HG02943 (cell line): ENCODE measurements around the gene MEIS2.

ENCODE experiments used
- ATAC-seq: cut with Tn5 transposase; IDR thresholded peaks from one replicate; pipeline ENCODE4 v1.9.1; 2021; ENCODE audit warnings: mild to moderate bottlenecking, low read depth, moderate library complexity; ENCODE audit not compliant: unreplicated experiment

The MEIS2 gene

DNA sequence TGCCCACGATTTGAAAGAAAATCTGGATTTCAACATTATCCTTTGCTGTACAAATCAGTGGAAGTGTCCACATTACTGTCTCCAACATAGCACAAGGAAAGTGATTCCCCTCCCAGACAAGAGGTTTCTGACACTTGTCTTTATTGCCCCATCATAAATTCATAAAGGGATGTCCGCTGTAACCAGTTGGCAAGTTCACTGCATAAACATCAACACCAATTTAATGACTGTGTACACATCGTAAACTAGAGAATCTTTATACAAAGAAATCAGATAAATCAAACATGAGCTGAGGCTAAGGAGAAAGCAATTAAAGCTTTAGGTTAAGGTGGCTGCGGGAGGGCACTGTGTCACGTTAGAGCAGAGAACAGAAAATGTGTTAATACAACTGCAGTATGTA is 129.8 kb downstream of the MEIS2 start:
- no peak for ATAC-seq

DNA sequence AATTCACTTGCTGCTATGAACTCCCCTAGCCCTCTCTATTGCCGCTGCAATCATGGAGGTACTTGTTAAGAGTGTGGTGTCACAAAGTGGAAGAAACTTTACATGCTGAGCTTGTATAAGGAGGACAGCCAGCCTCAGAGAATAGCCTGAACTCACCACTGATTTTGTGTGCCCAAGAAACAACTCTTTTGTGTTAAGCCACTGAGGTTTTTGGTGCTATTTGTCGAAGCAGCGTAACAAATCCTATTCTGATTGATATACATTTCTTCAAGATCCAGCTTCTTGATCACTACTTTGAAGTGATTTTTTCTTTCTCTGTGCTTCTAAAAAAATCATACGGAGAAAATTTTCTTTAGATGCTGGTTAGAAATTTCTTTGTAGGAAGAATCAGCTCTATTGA is 132.4 kb downstream of the MEIS2 start:
- ATAC-seq: no peak

DNA sequence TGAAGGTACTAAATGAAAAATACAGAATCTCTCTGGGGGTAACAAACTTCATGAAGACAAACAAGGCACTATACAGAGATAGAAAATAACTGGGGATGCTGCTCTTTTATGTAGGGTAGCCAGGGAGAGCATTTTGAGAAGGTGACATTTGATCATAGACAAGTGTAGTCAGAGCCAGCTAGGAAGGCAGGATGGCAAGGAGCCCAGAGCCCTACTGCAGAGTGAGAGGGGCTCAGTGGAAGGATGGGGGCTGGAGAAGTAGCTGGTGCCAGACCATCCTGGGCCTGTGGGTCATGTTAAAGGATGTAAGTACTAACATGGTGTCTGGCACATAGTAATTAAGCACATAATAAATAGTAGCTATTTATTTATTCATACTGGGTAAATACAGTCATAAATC is 133.6 kb downstream of the MEIS2 start:
- no peak for ATAC-seq

DNA sequence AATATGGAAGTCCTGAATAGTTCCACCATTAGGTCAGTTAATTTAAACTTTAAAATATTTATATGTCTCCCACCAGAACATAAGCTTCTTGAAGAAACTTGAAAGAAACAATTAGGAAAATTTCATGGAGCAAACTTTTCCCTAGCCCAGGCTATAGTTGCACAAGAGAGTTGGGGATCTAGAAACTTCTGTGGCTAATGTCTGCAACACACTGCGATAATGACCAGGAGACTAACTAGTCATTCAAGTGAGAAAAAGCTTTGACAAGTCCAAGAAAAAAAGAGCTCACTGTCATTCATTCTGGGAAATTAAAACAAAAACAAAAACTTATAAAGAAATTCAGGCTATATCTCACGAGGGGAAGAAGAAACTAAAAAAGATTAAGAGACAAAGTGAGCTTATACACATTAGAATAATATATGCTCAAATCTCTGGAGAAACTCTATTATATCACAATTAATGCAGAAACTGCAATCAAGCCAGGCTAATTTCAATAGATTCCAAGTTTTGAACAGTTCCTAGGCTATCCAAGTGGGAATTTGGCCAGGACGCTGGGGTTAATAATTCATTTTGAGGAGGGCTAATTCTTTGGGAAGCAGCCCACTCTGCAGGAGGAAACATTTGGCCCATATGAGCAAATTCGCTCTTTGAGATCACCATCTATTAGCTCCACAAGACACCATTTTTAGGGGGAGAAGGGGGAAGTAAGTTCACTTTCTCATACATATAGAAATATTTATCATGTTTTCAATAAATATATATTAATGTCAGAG is 134.6 kb downstream of the MEIS2 start:
- ATAC-seq: no peak

DNA sequence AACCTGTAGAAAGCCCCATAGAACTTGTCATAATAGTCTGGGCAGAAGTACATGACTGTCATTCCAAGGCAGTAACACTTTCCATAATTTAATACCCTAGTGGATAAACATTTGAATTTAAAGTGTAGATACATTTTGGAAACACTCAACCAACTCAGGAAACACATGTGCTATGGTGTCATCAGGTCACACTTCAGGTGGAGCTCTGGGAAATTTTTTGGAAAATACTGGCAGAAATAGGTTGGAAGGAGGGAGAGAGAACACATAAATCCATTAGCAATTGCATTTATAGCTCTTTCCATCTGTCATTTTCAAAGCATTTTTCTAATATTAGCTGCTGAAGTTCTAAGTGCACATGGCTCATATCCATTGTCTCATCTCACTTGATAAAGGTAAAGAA is 135.7 kb downstream of the MEIS2 start:
- ATAC-seq: no peak

DNA sequence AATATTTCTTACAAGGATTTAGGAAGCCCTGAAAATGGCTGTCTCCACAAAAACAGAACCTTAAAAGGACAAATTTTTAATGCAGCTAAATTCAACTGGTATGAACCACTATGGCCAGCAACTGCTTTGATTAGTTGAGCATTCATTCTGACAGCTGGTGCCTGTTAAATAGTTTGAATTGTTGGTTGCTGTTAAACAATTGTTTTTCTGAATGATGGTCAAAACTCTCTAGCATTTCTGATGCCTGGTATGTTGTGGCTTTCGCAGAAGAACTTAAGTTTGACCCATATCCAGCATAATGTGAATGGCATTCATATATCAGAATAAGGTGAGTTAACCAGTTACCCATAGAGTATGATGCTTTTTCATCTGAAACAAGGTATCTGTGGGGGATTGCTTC is 138.4 kb downstream of the MEIS2 start:
- no peak for ATAC-seq

DNA sequence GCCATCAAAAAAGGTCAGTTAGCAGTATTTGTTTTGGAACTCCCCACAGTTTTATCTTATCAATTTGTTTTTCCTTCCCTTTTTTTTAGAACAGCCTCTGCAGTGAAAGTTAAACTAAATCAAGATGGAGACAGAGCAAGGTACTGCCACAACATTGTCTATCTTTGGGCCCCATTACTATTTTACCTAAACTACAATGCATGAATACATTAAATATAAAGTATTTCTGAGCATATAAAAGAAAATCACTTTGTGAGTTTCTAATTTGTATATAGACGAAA is 139.5 kb downstream of the MEIS2 start:
- ATAC-seq: no peak

DNA sequence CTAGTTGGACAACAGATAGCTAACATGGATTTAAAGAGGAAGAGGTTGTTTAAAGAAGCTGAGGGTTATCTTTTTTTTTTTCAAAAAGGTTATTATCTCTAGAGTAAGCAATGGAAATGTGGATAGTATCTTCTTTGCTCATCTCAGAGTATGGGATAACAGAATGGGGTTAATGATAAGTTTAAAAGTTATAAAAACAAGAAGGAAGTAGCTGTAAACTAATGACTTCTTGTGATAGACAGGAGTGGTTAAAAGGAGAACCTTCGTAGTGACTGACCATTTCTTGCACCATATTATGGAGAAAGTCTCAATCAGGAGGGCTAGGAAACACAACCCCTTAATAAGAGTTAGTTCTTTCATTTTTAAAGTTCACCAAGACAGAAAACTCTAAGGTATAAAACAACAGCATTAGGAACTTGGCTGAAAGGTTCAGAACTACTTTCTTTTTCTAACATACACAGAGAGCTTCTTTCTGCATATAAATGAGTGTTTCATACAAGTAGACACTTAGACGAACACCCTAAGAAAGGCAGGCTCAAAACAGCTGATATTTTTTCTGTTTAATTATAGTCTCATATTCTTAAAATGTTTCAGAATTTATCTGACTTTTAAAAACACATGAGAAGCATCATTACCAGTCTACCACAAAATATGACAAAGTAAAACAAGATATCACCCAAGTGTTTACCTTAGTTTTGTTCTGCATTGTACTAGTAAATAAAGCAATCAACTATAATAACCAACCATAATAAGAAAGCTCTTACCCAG is 140.0 kb downstream of the MEIS2 start:
- no peak for ATAC-seq

DNA sequence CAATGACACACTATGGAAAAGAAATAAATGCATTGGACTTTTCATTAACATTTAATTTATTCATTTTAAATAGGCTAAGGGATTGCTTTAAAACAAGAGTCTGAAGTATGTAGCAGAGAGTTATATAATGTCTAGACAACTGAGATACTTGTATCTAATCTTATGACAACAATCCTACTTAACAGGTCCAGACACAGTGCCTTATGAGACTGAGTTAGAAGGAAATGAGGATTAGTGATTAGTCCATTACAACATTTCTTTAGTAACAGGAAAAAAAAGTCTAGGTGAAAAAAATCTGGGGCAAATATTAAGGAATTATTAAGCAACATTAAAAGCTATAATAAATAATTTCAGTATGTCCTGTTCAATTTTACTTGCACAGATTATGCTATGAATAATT is 140.6 kb downstream of the MEIS2 start:
- no peak for ATAC-seq

DNA sequence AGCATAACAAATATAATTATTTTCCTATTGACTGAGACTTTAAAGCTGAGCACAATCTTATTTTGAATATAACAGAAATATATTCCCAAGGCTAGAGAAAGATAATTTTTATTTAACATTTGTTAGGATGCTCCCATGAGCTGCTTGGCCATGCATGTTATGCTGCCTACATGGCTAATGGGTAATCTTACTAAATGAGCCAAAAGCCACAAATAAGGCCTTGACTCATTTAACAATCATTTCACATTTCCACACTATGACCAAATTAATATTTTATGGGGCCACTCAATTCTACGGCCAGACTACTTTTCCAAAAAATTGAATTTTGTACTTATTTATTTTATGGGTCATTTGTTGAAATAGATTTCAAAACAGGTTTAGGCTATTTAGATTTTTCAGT is 141.7 kb downstream of the MEIS2 start:
- no peak for ATAC-seq

DNA sequence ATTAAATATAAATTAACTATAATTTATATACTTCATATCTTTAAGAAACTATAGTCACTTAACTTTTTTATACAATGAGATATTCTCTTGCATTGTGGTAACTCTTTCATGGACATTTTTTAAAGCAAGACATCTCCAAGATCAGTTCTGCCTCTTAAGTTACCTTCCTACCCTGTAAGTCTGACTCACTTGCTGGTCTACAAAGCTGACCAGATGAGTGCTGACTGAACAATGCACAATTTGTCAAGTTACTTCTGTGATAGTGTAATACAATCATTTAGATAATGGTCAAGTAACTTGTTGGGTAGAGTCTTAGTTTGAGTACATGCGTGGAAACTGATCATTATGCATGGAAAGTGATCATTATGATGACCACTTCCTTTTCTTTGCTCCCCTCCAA is 145.9 kb downstream of the MEIS2 start:
- no peak for ATAC-seq

DNA sequence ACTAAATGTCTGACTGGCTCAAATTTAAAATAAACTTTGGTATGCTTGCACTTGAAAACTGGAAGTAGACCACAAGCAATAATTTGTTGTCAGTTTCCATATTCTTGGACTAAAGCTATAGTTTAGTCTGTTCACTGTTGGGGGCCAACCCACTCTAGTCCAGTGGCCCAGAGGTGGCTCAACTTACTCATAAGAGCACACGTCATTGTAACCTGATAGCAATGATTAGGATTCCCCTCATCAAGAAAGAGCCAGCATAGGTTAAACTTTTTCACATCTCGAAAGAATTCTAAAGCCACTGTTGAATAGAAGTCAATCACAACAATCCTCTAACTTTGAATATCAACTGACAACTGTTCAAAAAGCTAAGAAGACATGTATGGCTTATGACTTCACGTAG is 147.0 kb downstream of the MEIS2 start:
- ATAC-seq: no peak

DNA sequence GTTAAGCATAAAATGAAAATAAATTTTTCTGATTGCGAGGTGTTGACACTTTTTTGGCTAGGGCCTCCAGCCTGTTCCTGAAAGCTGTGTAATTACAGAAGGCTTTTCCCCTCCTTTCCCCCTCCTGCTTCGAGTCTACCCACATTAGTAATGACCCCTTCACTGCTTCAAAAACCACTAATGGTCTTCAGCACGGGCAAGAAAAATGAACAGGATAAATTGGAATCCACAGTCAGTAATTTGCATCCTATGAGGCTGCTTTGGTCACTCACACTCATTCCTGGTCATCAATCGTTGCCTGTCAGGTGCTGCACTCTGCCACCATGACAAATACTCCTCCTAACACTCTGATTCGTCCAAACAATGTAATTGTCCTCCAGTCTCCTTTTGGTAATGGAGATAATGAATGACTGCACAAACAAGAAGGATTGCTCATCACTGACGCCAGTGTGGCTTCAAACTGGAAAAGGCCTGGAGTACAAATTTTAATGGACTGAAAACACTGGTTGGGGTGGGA is 148.6 kb downstream of the MEIS2 start:
- ATAC-seq: no peak

DNA sequence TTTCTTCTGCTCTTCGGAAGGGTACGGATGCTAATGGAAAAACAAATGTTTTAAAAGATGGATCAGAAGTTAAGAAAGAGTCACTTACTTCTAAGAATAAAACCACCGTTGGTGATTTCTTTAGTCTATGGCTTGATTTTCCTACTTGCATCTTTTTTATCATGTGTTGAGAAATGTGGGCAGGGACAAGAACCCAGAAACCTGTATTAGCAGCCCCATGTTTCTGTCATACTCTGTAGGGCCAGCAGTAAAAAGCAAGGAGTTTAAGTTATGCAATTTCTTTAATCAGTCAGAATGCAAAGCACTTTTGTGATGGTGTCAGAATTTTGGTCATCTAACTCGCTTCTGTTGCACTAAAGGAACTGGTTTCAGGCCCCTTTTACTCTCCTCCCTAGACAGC is 150.0 kb downstream of the MEIS2 start:
- no peak for ATAC-seq

DNA sequence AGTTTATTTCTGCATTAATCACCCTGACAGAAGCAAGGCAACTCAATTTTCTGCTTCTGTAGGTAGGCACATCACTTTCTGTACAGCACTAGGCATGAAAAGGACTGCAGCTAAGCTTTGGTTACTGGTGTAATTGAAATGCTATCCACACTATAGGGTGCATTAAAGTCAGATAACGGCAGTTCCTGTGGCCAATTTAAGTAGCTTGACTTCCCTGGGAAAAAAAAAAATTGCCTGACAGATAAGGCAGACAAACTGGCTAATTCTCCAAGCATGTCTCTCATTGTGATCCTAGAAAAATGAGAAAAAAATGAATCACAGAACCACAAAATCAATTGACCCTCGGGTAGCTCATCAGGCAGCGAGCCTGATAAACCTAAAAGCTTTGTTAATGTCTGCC is 151.4 kb downstream of the MEIS2 start:
- no peak for ATAC-seq

DNA sequence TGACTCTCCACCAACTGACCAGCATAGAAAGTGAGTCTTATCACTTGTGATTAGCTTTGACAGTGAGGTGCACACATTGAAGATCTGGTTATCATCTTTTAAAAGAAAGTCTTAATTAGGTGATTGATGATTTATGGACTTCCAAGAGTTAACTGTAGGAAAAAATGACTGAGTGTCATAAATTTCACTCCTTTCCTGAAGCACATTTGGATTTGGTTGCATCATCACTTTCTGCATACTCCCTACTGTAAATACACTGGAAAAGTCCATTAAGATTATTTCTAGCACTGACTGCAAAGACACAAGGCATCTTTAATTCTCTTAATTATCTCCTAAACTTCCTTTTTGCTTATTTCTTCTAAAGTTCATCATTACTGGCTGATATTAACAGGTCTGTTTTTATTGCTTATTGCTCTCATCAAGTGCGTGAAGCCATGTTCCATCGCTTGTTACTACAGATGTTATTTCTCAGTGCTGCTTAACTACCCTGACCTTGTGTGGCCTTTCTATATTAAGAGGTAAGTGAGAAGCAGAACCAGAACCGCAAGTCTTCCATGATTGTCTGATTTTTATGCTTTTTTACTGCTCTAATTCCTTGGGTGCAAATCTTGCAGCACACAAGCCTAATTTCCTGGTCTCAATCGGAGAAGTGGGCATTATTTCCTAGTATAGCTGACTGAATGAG is 153.2 kb downstream of the MEIS2 start:
- no peak for ATAC-seq

DNA sequence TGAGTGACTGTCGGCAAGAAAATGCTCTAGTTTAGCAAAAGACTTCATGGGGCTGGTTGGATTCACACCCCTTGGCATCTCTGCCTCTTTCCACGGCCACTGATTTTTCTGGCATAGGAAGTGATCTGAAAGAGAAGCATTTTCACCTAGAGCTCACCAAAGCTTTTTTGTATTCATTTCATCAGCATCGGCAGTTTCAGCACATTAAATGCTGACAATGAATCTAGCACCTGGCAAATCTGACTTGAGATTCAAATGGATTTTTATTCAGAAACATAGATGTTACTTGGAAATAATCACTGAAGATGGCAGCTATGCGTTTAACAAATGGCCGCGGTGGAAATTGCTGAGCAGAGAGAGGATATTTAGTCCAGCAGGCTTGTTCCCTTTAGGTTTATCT is 155.9 kb downstream of the MEIS2 start:
- no peak for ATAC-seq

DNA sequence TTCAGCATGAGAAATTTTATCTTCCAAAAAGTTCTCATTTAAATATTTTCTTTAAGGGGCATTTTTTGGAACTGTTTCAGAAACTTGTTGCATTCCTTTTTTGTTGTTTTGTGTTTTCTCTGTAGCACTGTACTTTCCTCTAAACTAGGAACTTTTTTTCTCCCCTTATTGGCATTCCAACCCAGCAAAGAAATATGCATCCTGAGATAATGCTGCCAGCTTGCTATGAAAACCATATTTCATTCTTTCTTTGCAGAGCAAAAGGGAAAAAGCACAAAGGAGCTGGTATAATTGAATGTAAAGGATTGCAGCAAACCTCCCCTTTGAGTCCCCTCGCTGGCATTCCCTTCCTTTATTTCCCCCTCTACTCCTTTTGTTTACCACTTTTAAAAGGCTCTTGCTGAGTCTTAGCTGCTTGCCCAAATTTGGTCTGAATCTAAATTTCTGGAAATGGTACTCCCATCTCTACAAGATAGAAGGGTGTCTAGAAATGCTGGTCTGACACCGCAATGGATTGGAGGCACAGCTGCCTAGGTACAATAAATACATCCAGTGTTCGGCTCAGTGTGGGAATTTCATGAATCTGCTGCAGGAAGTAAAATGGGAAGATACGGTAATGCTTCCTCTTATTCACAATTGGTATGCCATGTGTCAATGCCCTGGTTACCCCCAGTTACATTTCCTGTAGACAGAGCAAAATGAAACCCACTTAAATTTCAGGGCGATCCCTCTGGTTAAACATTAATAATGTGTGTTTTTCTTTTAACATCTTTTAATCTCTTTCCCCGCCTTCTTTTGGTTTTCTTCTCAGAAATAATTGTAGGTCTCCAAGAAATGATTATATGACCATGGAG is 156.6 kb downstream of the MEIS2 start:
- ATAC-seq: no peak

DNA sequence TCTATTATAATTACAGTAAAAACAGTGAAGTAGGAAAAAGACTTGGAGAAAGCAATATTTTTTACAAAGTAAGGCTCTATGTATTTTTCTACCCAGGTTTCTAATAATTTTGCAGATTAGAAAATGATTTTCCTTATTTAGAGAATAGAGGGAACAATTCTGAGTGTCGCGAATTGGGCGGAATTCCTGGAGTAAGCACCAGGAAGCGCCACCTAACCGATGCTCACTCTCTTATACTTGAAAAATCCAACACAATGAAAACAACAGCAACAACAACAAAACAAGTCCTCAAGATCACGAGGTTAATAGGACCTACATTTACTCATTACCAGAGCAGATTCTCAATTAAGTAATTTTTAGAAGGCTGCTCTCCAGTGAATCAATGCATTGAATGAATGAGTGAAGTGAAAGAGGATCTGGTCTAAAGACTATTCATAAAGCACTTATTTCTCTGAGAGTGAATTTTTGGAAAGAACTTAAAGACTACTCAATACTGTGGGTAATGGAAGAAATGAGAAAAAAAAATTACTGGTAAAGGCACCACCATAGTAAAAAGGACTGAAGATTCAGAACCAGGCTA is 158.0 kb downstream of the MEIS2 start:
- ATAC-seq: no peak

DNA sequence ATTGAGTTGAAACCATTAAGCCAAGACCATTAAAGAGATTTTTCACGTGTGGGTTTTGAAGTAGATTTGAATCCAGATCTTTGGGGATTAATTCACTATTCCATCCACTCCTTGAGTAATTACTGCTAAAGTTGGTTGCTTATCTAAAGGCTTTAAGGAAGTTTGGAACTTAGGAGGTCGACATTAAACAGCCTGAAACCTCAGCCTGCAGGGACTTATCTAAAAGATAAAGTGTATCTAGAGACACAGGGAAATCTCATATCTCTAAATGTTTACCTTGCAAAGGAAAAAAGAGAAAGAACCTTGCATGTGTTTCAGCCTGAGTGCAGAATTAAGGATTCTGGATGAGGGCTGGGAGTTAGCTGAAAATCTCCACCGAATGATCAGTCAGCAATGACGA is 158.6 kb downstream of the MEIS2 start:
- no peak for ATAC-seq
